GM21786 (cell line): ENCODE data around the gene PCSK6.
"Not testable (repeated sequence)": the region's sequence is repeated elsewhere in the genome, so short reads cannot be mapped to it uniquely, and the experiment has no call there.

Experiments
- ATAC-seq: cut with Tn5 transposase; IDR thresholded peaks from one replicate; pipeline ENCODE4 v1.9.1; 2021; ENCODE audit not compliant: unreplicated experiment

Gene PCSK6

GRCh38 chr15:101381671-101382212 is 107.8 kb downstream of the PCSK6 start:
- no peak for ATAC-seq

GRCh38 chr15:101380146-101380545 is 109.4 kb downstream of the PCSK6 start:
- no peak for ATAC-seq

GRCh38 chr15:101379647-101380046 is 109.9 kb downstream of the PCSK6 start:
- no peak for ATAC-seq

GRCh38 chr15:101378879-101379278 is 110.6 kb downstream of the PCSK6 start:
- no peak for ATAC-seq

- no peak for ATAC-seq
Measured at GRCh38 chr15:101378171-101378755, 111.2 kb downstream of the PCSK6 start.

GRCh38 chr15:101376615-101377395 is 112.7 kb downstream of the PCSK6 start:
- ATAC-seq, result no peak

- not testable (repeated sequence) for ATAC-seq
Measured at GRCh38 chr15:101375006-101375405, 114.5 kb downstream of the PCSK6 start.

- ATAC-seq, result no peak
Measured at GRCh38 chr15:101374326-101374725, 115.2 kb downstream of the PCSK6 start.

GRCh38 chr15:101373577-101373976 is 115.9 kb downstream of the PCSK6 start:
- ATAC-seq, result no peak

- no peak for ATAC-seq
Measured at GRCh38 chr15:101372960-101373525, 116.5 kb downstream of the PCSK6 start.

GRCh38 chr15:101372149-101372577 is 117.3 kb downstream of the PCSK6 start:
- no peak for ATAC-seq

GRCh38 chr15:101371519-101371918 is 118.0 kb downstream of the PCSK6 start:
- no peak for ATAC-seq

GRCh38 chr15:101371081-101371480 is 118.4 kb downstream of the PCSK6 start:
- ATAC-seq, result no peak

GRCh38 chr15:101370330-101371024 is 119.0 kb downstream of the PCSK6 start:
- no peak for ATAC-seq

- no peak for ATAC-seq
Measured at GRCh38 chr15:101369676-101370075, 119.8 kb downstream of the PCSK6 start.

GRCh38 chr15:101368861-101369642 is 120.5 kb downstream of the PCSK6 start:
- ATAC-seq, result no peak

- ATAC-seq, result no peak
Measured at GRCh38 chr15:101368086-101368780, 121.3 kb downstream of the PCSK6 start.

- no peak for ATAC-seq
Measured at GRCh38 chr15:101366853-101367252, 122.7 kb downstream of the PCSK6 start.

GRCh38 chr15:101362986-101363566 is 126.4 kb downstream of the PCSK6 start:
- ATAC-seq, result no peak

- ATAC-seq, result no peak
Measured at GRCh38 chr15:101362359-101362758, 127.1 kb downstream of the PCSK6 start.
